NCI-H1048 (cell line): ENCODE results near the gene OR2A42.
"Not testable (repeated sequence)": the region's sequence is repeated elsewhere in the genome, so short reads cannot be mapped to it uniquely, and the experiment has no call there.

Source experiments
- DNase-seq: peaks from one replicate; lab custom pipeline; 2025; lab: John Stamatoyannopoulos, UW

OR2A42 gene, protein sequence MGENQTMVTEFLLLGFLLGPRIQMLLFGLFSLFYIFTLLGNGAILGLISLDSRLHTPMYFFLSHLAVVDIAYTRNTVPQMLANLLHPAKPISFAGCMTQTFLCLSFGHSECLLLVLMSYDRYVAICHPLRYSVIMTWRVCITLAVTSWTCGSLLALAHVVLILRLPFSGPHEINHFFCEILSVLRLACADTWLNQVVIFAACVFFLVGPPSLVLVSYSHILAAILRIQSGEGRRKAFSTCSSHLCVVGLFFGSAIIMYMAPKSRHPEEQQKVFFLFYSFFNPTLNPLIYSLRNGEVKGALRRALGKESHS

DNA sequence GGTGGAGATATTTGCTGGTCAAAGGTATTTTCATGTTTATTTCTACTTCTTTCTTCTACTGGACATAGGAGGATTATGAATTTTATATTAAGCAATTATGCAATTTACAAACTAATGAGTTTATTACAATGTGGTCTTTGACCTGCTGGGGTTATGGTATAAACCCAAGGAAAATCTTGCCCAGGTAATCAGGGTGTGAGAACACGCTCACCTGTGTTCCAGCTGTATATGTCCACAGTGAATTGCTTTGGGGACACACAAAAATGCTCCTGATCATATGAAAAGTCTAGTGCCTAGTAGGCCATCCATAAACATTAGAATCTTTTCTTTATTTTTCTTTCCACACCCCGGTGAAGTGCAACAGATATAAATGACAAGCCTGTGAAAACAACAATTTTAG is at the start of gene OR2A42:
TSS of gene OR2A42 (minus strand) at position 241 of the 400 bp plus-strand sequence. CDS start 6,762 bp downstream, outside the sequence.
- not testable (repeated sequence) for DNase-seq

DNA sequence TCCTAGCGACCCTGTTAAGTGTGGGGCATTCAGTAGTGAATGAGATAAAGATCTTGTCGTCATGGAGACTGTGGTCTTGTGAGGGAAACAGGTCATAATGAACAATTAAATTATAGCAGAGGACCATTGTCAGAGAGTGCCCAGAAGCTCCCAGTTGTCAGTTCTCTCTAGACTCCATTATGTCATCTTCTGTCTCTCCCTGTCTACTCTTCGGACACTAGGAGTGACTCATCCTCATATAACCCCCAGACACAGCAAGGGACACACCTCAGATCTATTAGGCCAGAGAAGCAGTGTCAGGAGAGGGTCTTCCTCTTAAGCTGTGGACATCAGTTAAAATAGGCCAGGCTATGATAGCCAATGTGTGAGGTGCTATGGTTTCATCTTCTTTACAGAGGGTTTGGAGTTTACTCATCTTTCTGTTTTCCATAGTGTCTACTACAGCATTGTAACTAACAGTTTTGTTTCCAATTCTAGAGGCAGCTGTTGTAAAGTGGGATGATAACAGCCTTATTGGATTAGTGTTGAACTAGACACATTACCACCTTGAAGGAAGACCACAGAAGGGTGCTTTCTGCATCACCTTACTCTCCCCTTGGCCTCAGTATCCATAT is 47.9 kb upstream of the OR2A42 start:
- not testable (repeated sequence) for DNase-seq

DNA sequence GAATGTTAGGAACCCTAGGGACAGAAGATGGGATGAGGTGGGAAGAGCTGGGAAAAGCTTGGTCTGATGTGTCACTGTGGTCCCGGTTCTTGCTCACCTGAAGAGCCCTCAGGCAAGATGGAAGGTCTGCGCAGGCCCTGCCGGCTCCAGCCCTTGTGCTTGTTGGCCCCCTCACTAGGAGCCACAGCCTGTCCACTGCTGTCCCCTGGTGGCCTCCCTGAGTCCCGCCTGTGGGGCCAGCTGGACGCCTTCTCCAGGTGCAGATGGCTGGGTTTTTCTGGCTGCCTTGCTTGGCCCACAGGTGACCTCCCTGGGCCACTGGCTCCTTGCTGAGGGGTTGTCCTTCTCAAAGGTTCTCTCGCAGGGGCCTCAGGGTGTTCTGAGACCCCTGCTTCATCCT is 44.3 kb upstream of the OR2A42 start:
- DNase-seq: not testable (repeated sequence)

DNA sequence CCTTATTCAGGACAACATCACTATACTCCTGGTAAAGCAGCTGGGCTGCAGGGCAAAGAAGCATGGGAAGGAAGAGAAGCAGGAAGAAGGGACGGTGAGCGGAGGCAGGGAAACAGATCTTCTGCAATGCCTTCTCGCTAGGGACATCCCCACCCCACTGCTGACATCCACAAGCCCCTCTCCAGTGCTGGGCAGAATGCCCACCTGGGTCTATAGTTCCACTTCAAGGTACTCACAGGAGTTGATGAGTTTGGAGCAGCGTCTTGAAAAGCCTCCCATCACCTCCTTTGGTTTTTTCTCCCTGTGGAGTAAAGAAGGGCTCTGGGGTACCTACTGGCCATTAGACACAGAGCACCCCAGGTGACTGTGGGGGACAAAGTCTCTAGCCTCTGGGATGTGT is 43.1 kb upstream of the OR2A42 start:
- DNase-seq: not testable (repeated sequence)

DNA sequence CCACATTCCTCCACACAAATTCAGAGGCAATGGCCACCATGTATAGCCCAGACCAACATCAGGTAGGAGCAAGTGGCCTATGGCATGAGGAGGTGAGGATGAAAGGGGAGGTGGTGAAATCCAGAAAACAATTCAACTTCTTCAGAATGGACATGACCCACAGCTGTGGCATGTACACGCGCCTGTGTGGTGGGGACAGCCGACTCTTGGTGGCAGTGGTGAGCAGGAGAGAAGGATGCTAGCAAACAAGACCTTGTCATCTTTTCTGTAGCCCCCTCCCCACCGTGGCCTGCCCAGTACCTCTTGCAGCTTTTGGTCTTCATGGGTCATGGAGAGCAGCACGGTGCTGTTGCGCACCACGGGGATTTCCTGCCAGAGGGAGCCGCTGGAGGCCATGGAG is 42.6 kb upstream of the OR2A42 start:
- DNase-seq: not testable (repeated sequence)

DNA sequence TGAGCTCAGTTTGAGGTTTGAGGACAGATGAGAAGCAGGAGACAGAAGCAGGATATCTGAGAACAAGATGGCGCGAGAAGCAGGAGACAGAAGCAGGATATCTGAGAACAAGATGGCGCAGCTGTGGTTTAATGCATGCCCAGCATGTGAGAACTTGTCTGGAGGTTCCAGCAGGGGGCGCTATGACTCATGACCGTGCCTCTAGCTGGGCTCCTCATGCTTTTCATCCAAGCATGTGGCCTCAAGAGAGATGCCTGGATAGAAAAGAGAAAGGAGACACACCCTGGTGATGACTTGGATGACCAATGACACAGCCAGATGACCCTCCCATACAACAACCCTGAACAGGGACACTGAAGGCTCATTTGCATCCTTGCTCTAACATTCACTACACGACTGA is 40.6 kb upstream of the OR2A42 start:
- DNase-seq: not testable (repeated sequence)

DNA sequence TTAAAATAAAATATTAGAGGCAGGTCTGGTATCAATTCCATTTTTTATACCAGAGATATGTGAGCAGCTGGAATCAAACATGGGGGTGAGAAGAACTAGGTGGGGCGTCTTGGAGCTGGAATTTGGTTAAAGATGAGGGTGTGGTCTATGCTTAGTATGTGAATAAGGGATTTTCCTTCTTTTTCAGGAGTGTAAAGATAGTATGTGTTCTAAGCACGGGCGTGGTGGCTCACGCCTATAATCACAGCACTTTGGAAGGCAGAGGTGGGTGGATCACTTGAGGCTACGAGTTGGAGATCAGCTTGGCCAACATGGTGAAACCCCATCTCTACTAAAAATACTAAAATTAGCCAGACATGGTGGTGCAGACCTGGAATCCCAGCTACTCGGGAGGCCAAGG is 35.9 kb upstream of the OR2A42 start:
- DNase-seq: not testable (repeated sequence)

DNA sequence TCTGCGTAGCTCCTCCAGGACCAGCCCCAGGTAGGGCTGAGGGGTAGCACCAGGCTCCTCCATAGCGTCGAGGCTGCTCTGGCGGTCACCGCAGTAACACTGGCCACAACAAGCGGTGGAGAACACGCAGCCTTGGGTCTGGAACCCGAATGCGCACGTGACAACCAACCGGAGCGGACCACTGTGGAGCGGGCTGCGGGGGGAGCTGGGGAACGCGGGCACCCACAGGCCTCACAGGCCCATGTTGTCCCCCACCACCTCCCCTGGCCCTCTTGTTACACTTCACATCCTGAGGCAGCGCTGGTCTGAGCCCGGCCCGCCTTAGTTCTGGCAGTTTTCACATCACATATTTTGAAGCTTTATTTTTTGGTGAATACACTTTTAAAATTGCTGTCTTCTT is 29.8 kb upstream of the OR2A42 start, which contains the start of gene CTAGE8:
TSS of gene CTAGE8 (minus strand) at position 101 of the 400 bp plus-strand sequence. CDS start at position 63, 38 bp downstream.
- not testable (repeated sequence) for DNase-seq

DNA sequence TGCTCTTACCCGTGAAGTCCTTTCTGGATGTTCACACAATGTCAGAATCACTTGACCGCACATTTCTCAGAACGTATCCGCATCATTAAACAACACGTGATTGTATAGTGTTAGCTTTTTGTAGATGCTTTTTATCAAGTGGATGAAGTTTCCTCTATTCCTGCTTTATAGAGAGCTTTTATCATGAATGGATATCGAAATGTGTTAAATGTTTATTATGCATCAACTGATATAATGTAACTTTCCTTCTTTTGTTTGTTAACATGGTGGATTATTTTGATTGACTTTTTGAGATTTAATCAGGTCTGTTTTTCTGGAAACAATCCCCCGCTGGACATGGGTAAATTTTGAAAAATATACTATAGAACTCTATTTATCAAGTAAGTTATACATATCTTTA is 25.3 kb upstream of the OR2A42 start, which contains the start of gene OR2A7:
TSS of gene OR2A7 (minus strand) at position 101 of the 400 bp plus-strand sequence. CDS start 5,164 bp downstream, outside the sequence.
- DNase-seq: not testable (repeated sequence)

DNA sequence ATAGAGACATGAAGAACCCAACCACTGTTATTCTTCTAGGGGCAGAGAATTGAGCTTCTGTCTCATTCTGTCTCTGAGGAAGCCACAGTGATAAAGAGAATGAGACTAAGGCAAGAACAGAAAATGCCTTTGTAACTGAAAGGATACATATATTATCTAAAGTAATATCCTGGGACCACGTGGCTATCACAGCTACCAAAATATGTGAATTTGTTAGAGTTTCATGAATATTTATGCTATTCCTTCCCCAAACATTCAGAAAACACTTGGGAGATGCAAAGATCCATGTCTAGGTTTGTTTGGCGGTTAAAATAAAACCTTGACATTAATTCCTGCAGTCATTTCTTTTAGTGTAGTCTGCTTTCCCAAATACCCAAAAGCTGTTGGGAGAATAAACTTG is 22.7 kb upstream of the OR2A42 start:
- DNase-seq: not testable (repeated sequence)

DNA sequence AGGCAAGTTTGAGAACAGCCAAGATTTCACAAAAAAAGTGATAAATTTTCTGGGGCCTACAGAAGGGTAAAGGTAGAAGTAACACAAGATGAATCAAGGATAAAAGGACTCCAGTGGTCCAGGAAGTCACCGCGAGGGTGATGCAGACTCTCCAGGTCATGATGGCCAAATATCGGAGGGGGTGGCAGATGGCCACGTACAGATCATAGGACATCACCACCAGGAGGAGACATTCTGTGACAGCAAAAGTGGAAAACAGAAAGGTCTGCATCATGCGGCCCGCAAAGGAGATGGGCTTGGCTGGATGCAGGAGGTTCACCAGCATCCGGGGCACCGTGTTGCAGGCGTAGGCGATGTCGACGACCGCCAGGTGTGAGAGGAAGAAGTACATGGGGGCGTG is 19.7 kb upstream of the OR2A42 start:
- not testable (repeated sequence) for DNase-seq

DNA sequence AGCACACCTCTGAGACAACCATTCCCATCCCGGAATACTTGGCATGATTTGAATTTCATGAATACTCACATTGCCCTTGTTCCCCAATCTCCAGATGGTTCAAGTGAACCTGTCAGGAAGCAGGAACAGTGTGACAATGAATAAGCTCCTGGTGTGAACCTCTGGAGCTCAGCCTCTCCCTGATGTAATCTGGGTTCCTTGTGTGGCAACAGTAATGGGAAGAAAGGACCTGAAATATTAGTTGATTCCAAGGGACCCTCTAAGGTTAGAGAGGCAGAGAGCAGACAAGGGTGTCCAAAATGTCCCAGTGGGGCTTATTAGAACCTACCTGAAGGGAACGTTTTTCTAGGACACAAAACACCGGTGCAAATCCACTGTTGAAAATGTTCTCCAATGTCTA is 16.7 kb upstream of the OR2A42 start:
- no peak for DNase-seq

DNA sequence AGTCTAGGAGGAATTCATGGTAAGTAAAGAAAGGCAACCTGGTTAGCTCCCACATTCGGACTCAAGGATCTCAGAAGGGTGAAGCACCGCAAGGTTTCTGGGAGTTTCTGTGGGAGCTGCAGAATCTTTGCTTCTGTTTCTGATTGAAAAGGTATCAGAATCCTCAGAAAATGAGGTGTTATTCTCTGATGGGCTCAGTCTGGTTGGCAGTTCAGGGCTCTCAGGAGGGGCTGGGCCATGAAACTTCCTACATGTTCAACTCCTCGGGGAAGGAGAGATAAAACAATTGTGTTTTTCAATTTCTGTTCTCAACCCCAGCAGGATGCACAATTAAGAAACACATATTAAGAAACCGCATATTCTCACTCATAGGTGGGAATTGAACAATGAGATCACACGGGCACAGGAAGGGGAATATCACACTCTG is 16.1 kb upstream of the OR2A42 start:
- no peak for DNase-seq

DNA sequence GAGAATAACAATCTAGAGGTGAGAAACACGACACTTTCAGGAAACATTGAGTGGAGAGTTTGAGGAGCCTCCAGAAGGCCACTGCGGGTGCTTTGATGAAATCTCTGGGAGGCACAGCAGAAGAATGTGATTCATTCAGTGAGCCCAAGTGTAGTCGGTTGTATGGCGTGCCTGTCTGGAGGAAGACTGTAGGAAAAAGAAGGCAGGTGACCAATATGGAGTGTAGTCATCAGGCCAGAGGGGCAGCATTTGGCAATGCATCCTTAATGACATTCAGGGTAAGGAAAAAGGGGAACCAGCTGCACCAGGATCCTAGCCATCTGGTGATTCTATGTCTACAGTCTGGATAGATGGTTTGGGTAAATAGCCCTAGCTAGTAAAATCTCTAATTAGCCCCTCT is 12.9 kb upstream of the OR2A42 start:
- not testable (repeated sequence) for DNase-seq

DNA sequence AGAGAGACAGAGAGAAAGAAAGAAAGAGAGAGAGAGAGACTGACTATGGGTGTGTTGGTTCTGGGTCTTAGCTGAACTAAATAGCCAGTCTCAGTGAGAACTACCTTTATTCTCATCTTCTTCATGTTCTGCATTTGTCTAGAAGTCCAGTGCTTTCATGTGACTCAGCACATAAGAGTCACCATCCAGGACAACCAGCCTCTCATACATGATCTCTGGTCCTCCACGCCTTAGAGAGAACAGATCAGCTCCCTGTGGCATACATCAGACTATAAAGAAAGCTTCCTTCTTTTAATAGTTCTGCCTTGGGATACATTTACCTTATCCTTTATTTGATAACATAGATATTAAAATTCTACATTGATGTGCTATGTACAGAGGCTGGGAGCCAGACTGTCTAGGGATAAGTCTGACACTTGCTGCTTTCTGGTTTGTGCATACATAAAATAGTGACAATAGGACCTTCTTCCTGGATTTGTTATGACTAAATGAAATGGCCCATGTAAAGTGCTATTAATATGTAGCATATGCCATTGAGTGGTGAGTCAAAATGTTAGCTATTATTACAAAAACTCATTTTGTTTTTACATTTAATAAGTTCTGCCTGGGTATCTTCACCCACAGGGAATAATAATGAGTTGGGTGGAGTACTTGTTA is 8.4 kb upstream of the OR2A42 start:
- not testable (repeated sequence) for DNase-seq

DNA sequence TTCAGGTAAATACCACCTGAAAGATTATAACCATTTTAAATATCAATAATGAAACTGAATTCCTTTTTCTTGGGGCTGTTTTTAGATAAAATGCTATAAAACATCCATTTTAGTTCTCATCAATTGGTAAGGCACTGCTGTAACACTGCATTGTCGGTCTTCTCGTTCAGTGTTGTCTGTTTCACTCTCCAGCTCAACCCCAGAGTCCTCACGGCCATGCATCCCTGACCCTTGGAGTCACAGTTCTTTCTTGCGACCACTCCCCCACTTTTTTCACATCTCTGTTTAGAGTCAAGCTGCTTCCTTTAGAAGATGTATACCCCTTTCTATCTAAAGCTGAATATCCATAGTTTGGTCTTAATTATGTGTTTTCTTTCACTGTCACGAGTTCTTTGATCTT is 7.6 kb upstream of the OR2A42 start:
- not testable (repeated sequence) for DNase-seq

DNA sequence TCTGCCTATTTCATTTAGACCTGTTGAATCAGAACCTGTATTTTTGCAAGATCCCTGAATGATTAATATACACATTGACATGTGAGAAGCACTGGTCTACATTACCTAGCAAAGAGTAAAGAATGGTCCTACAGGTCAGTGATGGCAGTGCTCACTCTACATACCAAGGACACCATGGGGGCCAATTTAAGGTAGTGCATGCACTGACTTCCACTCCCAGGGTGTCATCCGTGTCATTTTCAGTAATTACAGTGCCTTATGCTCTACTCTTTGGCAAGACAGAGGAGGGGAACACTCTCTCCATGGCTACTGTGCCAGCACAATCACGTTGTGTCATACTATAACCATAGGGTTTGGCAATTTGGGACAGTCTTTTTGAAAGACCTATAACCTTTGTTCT is 6.0 kb upstream of the OR2A42 start:
- not testable (repeated sequence) for DNase-seq

DNA sequence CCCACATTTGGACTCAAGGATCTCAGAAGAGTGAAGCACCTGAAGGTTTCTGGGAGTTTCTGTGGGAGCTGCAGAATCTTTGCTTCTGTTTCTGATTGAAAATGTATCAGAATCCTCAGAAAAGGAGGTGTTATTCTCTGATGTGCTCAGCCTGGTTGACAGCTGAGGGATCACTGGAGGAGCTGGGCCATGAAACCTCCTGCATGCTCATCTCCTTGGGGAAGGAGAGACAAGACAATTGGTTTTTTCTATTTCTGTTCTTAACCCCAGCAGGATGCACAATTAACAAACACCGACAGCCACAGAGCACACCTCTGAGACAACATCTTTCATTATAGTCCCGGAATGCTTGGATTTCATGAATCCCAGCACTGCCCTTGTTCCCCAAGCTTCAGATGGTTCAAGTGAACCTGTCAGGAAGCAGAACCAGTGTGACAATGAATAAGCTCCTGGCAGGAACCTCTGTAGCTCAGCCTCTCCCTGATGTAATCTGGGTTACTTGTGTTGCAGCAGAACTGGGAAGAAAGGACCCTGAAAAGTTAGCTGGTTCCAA is 799 bp downstream of the OR2A42 start:
- not testable (repeated sequence) for DNase-seq

DNA sequence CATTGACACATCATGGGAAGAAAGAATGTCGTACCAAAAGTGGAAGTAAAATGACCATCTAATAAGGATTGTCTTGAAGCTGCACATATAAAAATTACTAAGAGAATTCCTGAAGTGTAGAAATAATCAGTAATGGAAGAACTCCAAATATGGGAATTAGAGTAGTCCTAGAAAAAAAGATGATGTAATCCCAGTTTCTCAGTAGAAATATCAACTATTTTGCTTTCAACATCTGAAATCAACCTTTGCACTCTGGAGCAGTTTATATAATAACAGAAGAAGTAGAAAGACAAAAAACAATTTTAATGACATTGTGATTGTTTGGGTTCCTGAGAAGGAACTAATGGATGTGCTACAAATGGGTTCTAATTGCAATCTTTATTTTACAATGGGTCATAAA is 6.4 kb downstream of the OR2A42 start:
- not testable (repeated sequence) for DNase-seq

DNA sequence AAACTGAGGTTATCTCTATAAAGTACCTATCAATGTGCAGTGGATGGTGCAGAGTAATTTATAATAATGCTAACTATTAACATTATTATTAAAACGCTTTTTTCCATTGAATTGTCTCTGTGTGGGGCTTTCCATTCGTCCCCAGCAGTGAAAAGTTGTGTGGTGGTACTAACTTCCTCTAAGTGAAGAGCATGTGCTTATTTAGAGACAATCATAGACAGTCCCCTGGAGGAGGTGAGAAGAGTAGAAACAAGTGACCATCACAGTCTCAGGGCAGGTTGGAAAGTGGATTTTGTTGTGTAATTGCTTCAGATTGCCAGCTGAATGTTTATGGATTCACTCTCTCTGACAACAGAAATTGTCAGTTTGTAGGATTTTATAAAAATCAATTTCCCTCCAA is 8.4 kb downstream of the OR2A42 start:
- DNase-seq: not testable (repeated sequence)

DNA sequence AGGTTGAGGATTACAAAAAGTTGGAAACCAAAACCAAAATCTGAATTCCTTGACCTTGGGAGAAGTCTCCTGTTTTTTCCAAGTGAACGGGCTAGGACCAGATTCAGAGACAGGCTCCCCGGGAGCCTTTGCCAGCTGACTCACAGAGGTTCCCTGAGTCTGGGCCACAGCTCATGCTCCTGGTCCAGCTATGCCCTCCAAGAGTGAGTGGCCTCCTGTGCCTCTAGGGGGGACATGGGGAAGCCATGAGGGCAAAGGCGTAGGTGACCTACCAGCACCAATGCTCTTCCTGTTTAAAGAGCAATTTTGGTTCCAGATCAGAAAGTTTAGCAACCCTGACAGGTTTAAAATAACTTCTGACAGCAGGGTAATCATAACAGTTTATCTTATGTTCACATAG is 10.6 kb downstream of the OR2A42 start:
- DNase-seq: not testable (repeated sequence)

DNA sequence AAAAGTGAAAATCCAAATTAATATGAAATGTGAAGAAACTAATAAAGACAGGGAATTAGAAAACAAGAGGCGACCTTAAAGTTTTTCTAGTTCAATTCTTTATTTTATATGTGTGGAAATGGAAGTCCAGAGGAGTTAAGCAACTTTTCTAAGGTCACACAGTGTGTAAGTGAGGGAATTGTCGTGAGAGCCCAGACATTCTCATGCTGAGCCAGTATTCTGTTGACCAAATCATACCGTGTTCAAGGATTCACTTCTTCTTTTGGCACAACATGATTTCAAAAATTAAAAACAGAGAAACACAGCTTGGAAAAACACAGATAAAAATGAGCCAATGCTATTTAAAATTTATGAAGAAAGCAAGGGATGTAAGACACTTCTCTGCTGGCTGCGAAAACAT is 12.5 kb downstream of the OR2A42 start:
- not testable (repeated sequence) for DNase-seq
